Hematopoietic multipotent progenitor cell treated with erythropoietin and hydrocortisone succinate and interleukin-3 and kit ligand, for 4 days (in vitro differentiated cells): ENCODE data around the gene SBF1.

Source experiments
- DNase-seq: peaks from one replicate; pipeline ENCODE4 v3.0.0-alpha.2; 2015

SBF1 gene

GRCh38 chr22:50483977-50484853, 9.4 kb upstream of the SBF1 start:
- DNase-seq: no peak

- DNase-seq: no peak
Measured at GRCh38 chr22:50483556-50483955, 8.7 kb upstream of the SBF1 start.

- no peak for DNase-seq
Measured at GRCh38 chr22:50483106-50483505, 8.3 kb upstream of the SBF1 start.

- no peak for DNase-seq
Measured at GRCh38 chr22:50482107-50483074, 7.6 kb upstream of the SBF1 start.

- peak; percentile 35 for DNase-seq
Measured at GRCh38 chr22:50481440-50482106, 6.7 kb upstream of the SBF1 start, which contains the start of gene ADM2. ADM2 (plus strand) TSS chr22:50481543; CDS start chr22:50481848, 305 bp downstream.

- DNase-seq: no peak
Measured at GRCh38 chr22:50481045-50481439, 6.2 kb upstream of the SBF1 start.

- no peak for DNase-seq
Measured at GRCh38 chr22:50479721-50480120, 4.9 kb upstream of the SBF1 start.

- DNase-seq: no peak
Measured at GRCh38 chr22:50477923-50478322, 3.1 kb upstream of the SBF1 start.

GRCh38 chr22:50476868-50477267, 2.0 kb upstream of the SBF1 start:
- DNase-seq: no peak

- no peak for DNase-seq
Measured at GRCh38 chr22:50475652-50476002, 792 bp upstream of the SBF1 start.

- DNase-seq: peak; percentile 48
Measured at GRCh38 chr22:50473855-50474671, 772 bp downstream of the SBF1 start.

GRCh38 chr22:50473088-50473487, 1.7 kb downstream of the SBF1 start:
- DNase-seq: peak; percentile 67

GRCh38 chr22:50471962-50472361, 2.9 kb downstream of the SBF1 start:
- no peak for DNase-seq

- no peak for DNase-seq
Measured at GRCh38 chr22:50471197-50471847, 3.5 kb downstream of the SBF1 start.

- DNase-seq: no peak
Measured at GRCh38 chr22:50470491-50470890, 4.3 kb downstream of the SBF1 start.

- DNase-seq: peak; percentile 95
Measured at GRCh38 chr22:50469377-50470305, 5.2 kb downstream of the SBF1 start.

- DNase-seq: no peak
Measured at GRCh38 chr22:50468626-50469025, 6.2 kb downstream of the SBF1 start.

- no peak for DNase-seq
Measured at GRCh38 chr22:50467773-50468440, 6.9 kb downstream of the SBF1 start.

GRCh38 chr22:50467341-50467740, 7.5 kb downstream of the SBF1 start:
- DNase-seq: no peak
